ENCODE results near the gene MRPL20. TPM values are rescaled to one million over a fixed set of nuclear protein-coding genes. Genes with fewer than 3 reads are reported as not detected.

The MRPL20 gene
- total RNA-seq, 2 experiments from 2014 or later = 95.2 to 130 TPM

GRCh38 chr1:1441002-1441888, 34.2 kb upstream of the MRPL20 start:
- CTCF ChIA-PET = interaction anchor here (0.8 to 2.5 kb wide), 10 partner anchors 9 to 205 kb away, joined by 3 to 13 read pairs (median 3); partner anchors contain the start of genes ATAD3C, DVL1 and MRPL20
- DNase-seq = peak; percentile 59
- ATAC-seq = peak; percentile 83
- H3K36me3 Mint-ChIP-seq = no peaks in the 10 kb centered on the region
- peaks cover 1% of the 10 kb centered on the region for H3K4me1 Mint-ChIP-seq
- no peak overlapping the region for H3K4me3 Mint-ChIP-seq
- peaks cover 5% of the 10 kb centered on the region for H3K27me3 Mint-ChIP-seq
- H3K27ac Mint-ChIP-seq = no peak overlapping the region
- no peaks in the 10 kb centered on the region for H3K9me3 Mint-ChIP-seq (ENCODE audit: low read depth)

DNA sequence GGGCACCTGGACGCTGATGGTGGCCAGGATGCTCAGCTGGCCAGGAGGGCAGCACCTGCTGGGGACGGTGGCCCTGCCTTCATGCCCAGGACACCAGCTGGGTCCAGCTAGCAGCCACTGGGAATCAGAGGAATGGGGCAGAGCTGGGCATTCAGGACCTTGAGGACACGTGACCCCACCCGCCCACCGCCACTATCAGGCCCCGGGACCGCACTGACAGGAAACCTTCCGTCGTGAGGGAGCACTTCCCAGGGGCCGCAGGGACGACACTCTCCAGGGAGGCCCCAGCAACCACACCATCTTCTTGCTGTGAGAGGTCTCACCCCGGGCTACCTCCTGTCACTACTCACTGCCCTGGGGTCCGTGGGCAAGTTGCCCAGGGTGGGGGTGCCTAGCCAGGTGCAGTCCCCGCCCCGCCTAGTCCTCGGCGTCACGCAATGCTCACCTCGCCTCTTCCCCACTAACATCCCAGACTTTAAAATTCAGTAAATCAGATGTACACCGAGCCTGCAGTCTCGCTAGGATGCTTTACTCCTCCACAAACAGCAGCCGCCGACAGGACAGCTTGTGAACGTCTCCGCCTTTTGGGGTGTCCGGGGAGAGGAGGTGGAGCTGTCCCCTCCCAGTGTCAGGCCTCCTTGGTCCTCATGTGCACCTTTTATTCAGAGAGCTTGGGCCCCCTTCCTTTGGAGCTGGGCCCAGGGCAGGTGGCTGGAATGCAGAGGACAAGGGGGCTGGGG, 33.3 kb upstream of the MRPL20 start:
- Mint-ChIP-seq H3K36me3 (no peaks in the 10 kb centered on the region), H3K4me1 (peaks cover 2% of the 10 kb centered on the region), H3K4me3 (no peak overlapping the region), H3K9me3 (ENCODE audit: low read depth) (no peaks in the 10 kb centered on the region), H3K27ac (no peak overlapping the region), H3K27me3 (peaks cover 7% of the 10 kb centered on the region)
- CTCF ChIA-PET = interaction anchor here (0.7 to 2.5 kb wide), 8 partner anchors 10 to 92 kb away, joined by 3 to 13 read pairs (median 3); partner anchors contain the start of genes ATAD3C, DVL1 and MRPL20
- DNase-seq (no peak), ATAC-seq (no peak)

DNA sequence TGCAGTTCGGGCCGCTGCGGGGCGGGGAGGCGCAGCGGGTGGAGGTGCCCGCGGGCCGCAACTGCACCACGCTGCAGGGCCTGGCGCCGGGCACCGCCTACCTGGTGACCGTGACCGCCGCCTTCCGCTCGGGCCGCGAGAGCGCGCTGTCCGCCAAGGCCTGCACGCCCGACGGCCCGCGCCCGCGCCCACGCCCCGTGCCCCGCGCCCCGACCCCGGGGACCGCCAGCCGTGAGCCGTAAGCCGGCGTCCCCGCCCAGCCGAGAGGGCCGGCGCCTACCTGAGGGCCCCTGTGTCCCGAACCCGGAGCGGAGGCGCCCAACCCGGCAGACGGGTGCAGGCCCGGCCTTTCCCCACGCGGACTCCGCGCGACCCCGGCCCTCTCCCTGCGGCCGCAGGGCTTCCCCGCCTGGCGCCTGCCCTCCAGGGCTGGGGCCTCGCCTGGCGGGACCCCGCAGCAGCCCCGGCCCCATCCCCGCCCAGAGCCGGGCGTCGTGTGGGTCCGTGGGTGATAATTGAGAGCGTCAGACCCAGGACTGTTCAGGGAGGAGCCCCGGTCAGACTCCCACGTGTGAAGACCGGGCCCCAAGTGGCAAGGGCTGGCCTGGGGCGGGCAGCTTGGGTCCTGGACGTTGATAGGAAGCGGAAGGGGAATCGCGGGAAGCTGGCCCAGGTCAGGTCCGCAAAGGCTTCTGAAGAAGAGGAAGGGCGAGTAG, 32.6 kb upstream of the MRPL20 start:
- Mint-ChIP-seq H3K4me1 (peaks cover 2% of the 10 kb centered on the region), H3K27ac (no peak overlapping the region), H3K27me3 (peaks cover 12% of the 10 kb centered on the region), H3K9me3 (ENCODE audit: low read depth) (no peaks in the 10 kb centered on the region), H3K4me3 (no peak overlapping the region), H3K36me3 (no peaks in the 10 kb centered on the region)
- ATAC-seq (no peak), DNase-seq (no peak)
- CTCF ChIA-PET = interaction anchor here (0.7 kb wide), 1 partner anchor 68 kb away, joined by 3 read pairs; no protein-coding TSS in a partner anchor

DNA sequence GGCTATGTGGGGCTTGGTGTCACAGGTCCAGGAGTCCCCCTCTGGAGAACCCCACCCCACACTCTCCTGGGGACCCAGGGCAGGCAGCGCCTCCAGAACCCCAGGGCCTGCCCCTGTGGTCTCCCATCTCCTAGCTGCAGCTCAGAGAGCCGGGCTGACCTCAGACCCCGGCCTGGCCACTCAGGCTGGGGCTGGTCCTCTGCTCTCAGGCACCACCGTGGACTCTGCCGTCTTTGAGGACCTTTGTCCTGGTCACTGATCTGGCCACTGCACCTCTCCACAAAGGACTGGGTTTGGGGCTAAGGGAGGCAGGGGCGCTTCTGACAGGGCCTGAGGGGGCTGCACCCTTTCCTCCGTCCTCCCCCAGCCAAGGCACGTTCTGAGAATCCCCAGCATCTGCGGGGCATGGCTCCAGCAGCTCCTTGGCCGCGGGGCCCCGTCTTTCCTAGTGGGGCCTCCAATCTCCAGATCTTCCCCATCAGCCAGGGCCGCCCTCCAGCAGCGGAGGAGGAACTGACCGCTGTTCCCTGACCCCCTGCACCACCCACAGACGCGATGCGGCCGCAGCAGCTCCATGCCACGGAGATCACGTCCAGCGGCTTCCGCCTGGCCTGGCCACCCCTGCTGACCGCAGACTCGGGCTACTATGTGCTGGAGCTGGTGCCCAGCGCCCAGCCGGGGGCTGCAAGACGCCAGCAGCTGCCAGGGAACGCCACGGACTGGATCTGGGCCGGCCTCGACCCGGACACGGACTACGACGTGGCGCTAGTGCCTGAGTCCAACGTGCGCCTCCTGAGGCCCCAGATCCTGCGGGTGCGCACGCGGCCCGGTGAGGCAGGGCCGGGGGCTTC, 31.7 kb upstream of the MRPL20 start:
- no peaks in the 10 kb centered on the region for H3K36me3 Mint-ChIP-seq
- ATAC-seq (no peak), DNase-seq (no peak)
- H3K9me3 Mint-ChIP-seq (ENCODE audit: low read depth) = no peaks in the 10 kb centered on the region
- H3K4me1 Mint-ChIP-seq = peaks cover 2% of the 10 kb centered on the region
- peaks cover 12% of the 10 kb centered on the region for H3K27me3 Mint-ChIP-seq
- no peak overlapping the region for H3K4me3 Mint-ChIP-seq
- H3K27ac Mint-ChIP-seq = no peak overlapping the region
- CTCF ChIA-PET = no interaction called here

GRCh38 chr1:1437904-1438376, 30.8 kb upstream of the MRPL20 start:
- Mint-ChIP-seq H3K27ac (no peak overlapping the region), H3K9me3 (ENCODE audit: low read depth) (no peaks in the 10 kb centered on the region), H3K4me3 (no peak overlapping the region), H3K36me3 (no peaks in the 10 kb centered on the region), H3K27me3 (peaks cover 12% of the 10 kb centered on the region), H3K4me1 (peaks cover 2% of the 10 kb centered on the region)
- CTCF ChIA-PET = interaction anchor here (0.9 kb wide), 1 partner anchor 32 kb away, joined by 3 read pairs; no protein-coding TSS in a partner anchor
- ATAC-seq = no peak
- DNase-seq = no peak

- no peaks in the 10 kb centered on the region for H3K9me3 Mint-ChIP-seq (ENCODE audit: low read depth)
- H3K27ac Mint-ChIP-seq = no peak overlapping the region
- no peak overlapping the region for H3K4me3 Mint-ChIP-seq
- no peak for DNase-seq
- peaks cover 12% of the 10 kb centered on the region for H3K27me3 Mint-ChIP-seq
- peaks cover 2% of the 10 kb centered on the region for H3K4me1 Mint-ChIP-seq
- CTCF ChIA-PET = interaction anchor here (0.9 kb wide), 1 partner anchor 31 kb away, joined by 3 read pairs; no protein-coding TSS in a partner anchor
- H3K36me3 Mint-ChIP-seq = no peaks in the 10 kb centered on the region
- ATAC-seq = no peak
Observed at GRCh38 chr1:1437033-1437903, 30.2 kb upstream of the MRPL20 start.

GRCh38 chr1:1436630-1437032, 29.5 kb upstream of the MRPL20 start:
- Mint-ChIP-seq H3K27me3 (peaks cover 12% of the 10 kb centered on the region), H3K4me1 (peaks cover 2% of the 10 kb centered on the region), H3K4me3 (no peak overlapping the region), H3K9me3 (ENCODE audit: low read depth) (no peaks in the 10 kb centered on the region), H3K36me3 (no peaks in the 10 kb centered on the region), H3K27ac (no peak overlapping the region)
- no peak for ATAC-seq
- DNase-seq = no peak
- CTCF ChIA-PET = no interaction called here

- CTCF ChIA-PET = no interaction called here
- ATAC-seq (no peak), DNase-seq (no peak)
- H3K4me1 Mint-ChIP-seq = peaks cover 2% of the 10 kb centered on the region
- H3K36me3 Mint-ChIP-seq = no peaks in the 10 kb centered on the region
- no peaks in the 10 kb centered on the region for H3K9me3 Mint-ChIP-seq (ENCODE audit: low read depth)
- H3K27ac Mint-ChIP-seq = no peak overlapping the region
- peak overlapping the region; percentile 20 for H3K4me3 Mint-ChIP-seq
- H3K27me3 Mint-ChIP-seq = peaks cover 12% of the 10 kb centered on the region
Observed at GRCh38 chr1:1435911-1436629, 29.0 kb upstream of the MRPL20 start.

DNA sequence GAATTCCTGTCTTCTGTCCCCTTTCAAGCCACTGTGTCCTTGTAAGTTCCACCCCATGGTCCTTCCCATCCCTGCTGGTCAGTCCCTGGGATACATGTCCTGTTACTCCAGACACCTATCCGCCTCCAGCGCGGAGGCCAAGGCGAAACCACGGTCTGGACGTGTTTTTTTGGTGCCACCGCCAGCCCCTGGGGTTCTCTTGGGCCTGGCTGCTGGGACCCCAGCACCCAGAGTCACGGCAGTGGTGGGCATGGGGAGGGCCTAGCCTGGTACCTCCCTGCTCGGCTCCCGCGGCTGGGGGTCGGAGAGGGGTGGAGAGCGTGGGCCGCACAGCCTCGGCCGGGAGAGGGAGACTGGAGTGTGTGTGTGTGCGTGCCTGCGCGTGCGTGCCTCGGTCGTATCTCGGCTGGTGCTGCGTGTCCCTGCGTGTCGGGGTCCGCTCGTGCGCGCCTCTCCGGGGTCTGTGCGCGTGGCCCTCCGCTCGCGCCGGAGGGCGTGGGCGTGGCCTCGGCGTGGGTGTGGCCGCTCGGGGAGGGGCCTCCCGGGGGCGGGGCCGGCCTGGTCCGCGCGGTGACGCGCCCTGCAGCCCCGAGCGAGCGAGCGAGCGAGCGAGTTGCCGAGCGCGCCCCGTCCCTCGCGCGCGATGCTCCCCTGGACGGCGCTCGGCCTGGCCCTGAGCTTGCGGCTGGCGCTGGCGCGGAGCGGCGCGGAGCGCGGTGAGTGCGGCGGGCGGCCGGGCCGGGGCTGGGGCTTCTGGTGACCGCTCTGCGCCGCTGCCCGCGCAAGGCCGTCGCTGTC, 28.2 kb upstream of the MRPL20 start, which contains the start of gene VWA1:
Gene VWA1 (plus strand): TSS at position 585 of the 798 bp plus-strand sequence. CDS start 59 bp downstream, at position 644.
- ATAC-seq (peak; percentile 89), DNase-seq (peak; percentile 72)
- Mint-ChIP-seq H3K27me3 (peaks cover 12% of the 10 kb centered on the region), H3K4me1 (peaks cover 2% of the 10 kb centered on the region), H3K27ac (no peak within 1 kb of the TSS), H3K4me3 (peak within 1 kb of the TSS; percentile 20), H3K36me3 (no peaks in the 10 kb centered on the region), H3K9me3 (ENCODE audit: low read depth) (no peaks in the 10 kb centered on the region)
- CTCF ChIA-PET = no interaction called here

DNA sequence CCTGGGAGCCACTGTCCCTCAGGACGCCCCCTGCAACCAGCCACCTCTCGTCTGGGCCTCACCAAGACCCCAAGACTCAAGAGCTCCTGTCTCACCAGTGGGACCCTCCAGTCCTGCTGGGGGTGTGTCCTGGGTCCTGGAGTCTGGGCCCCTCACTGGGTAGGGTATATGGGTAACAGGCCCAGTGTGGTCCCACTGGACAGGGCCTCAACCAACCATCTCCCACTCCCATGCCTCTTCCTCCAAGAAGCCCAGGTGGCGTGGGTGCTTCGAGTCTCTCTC, 27.7 kb upstream of the MRPL20 start:
- ATAC-seq (no peak), DNase-seq (no peak)
- Mint-ChIP-seq H3K36me3 (no peaks in the 10 kb centered on the region), H3K9me3 (ENCODE audit: low read depth) (no peaks in the 10 kb centered on the region), H3K4me3 (peak overlapping the region; percentile 11), H3K4me1 (peaks cover 2% of the 10 kb centered on the region), H3K27ac (no peak overlapping the region), H3K27me3 (peaks cover 17% of the 10 kb centered on the region)
- CTCF ChIA-PET = no interaction called here

All from activated CD8-positive, alpha-beta memory T cell treated with anti-CD3 and anti-CD28 coated beads, Interleukin-2, amount 10 ng/mL, durations not matched to agents 7 days and 5 days (primary cell).